ENCODE data around the gene TUBB4B. TPM values are rescaled to one million over a fixed set of nuclear protein-coding genes. Genes with fewer than 3 reads are reported as not detected.
A peak's percentile ranks its signal among the peaks of the same experiment; 100 is the strongest.

The TUBB4B gene
- total and polyA plus RNA-seq, 2 of the 4 experiments (the other 2 are of a cell fraction) = 237 to 529 TPM

- TF ChIP-seq SMC3 (IDR thresholded peaks at IDR 0.05; ENCODE audit: low read depth, low read length) (no peak), FOS (IDR thresholded peaks at IDR 0.05; ENCODE audit: low read depth, low read length) (no peak)
These were observed 14.5 kb downstream of the TUBB4B start (continued) for GRCh38 chr9:137255448-137256114.

- H3K36me3 ChIP-seq (ENCODE audit: control insufficient read depth, insufficient read depth, low read length) = peaks cover 22% of the 10 kb centered on the region
- no peak overlapping the region for H2BK15ac ChIP-seq (ENCODE audit: low read depth, low read length)
- no peak overlapping the region for H3K18ac ChIP-seq (ENCODE audit: low read depth, low read length)
- H4K20me1 ChIP-seq (ENCODE audit: insufficient read depth, low read length) = peaks cover 11% of the 10 kb centered on the region
- H3K27me3 ChIP-seq (ENCODE audit: control insufficient read depth, insufficient read depth, low read length) = no peaks in the 10 kb centered on the region
- no peak overlapping the region; a peak in 1 of 4 replicates for H4K8ac ChIP-seq (ENCODE audit: low read depth in 2 of 2, low read length in 2 of 2)
- no TSS peak for BruUV-seq (replicated peaks)
- H3K4me1 ChIP-seq (ENCODE audit: control insufficient read depth, insufficient read depth, low read length) = peaks cover 11% of the 10 kb centered on the region
- no peak overlapping the region for H2BK20ac ChIP-seq (ENCODE audit: low read depth, low read length)
- H3K27ac ChIP-seq (ENCODE audit: insufficient read depth, low read length) = no peak overlapping the region
- no peak for DNase-seq
- POLR2A ChIA-PET (ENCODE audit: unreplicated experiment) = interaction anchor here (0.5 kb wide), 1 partner anchor 20 kb away, joined by 3 read pairs; no protein-coding TSS in a partner anchor
- H4K5ac ChIP-seq (ENCODE audit: low read depth, low read length) = no peak overlapping the region
- intact Hi-C loops (cut with micrococcal nuclease) = no loop called here
- H2AFZ ChIP-seq (replicated peaks; ENCODE audit: low read length, poor library complexity) = no peak overlapping the region
- no peak overlapping the region for H3K56ac ChIP-seq (ENCODE audit: extremely low read depth, insufficient read depth, low read length)
- CTCF ChIA-PET = no interaction called here
- H3K23ac ChIP-seq (ENCODE audit: low read depth, low read length) = no peak overlapping the region
- WGBS, 2 experiments (ENCODE audit: extremely low coverage in 2 of 2, insufficient read length in 1 of 2) = 96% methylated on average over 9 of the region's 15 CpGs; no CpG with 5 or more reads in 1 of the 2 experiments
- H3K79me1 ChIP-seq (ENCODE audit: low read depth in 1 of 2, low read length in 2 of 2) = peaks cover 15 to 37% of the 10 kb centered on the region in 2 experiments
- H3K9me3 ChIP-seq (ENCODE audit: control insufficient read depth, insufficient read depth, low read length) = no peaks in the 10 kb centered on the region
- no peaks in the 10 kb centered on the region for H3K9me1 ChIP-seq (ENCODE audit: insufficient read depth, low read length)
- peak overlapping the region; percentile 98 for H2AK9ac ChIP-seq (replicated peaks; ENCODE audit: low read depth, low read length, poor library complexity)
- peak overlapping the region; percentile 72; the same call in 1 of the 2 replicates for H2AK5ac ChIP-seq (ENCODE audit: low read depth, low read length)
- no peak overlapping the region for H2BK5ac ChIP-seq (ENCODE audit: low read depth, low read length, poor library complexity, severe bottlenecking)
- no peak overlapping the region for H2BK120ac ChIP-seq (ENCODE audit: low read depth, low read length)
- H3K4me3 ChIP-seq (ENCODE audit: insufficient read depth, low read depth, low read length) = peak overlapping the region; percentile 96
- H3K4ac ChIP-seq (ENCODE audit: low read depth, low read length) = peak overlapping the region; percentile 63; the same call in 1 of the 2 replicates
- in situ Hi-C loops (cut with MboI; ENCODE audit: low sequenced_read_pairs) = no loop called here
- H4K91ac ChIP-seq (ENCODE audit: insufficient read depth, low read depth, low read length) = no peak overlapping the region
- peak overlapping the region; percentile 97 for H3K4me2 ChIP-seq (ENCODE audit: low read depth, low read length)
- dilution Hi-C loops (cut with HindIII; ENCODE audit: low sequenced_read_pairs, unreplicated experiment) = no loop called here
- no peak overlapping the region for H3K14ac ChIP-seq (replicated peaks; ENCODE audit: low read depth, low read length)
- no peak for ATAC-seq (ENCODE audit: low read depth)
- H3K9ac ChIP-seq (ENCODE audit: low read depth, low read length) = peak overlapping the region; percentile 85; the same call in 1 of the 2 replicates
- no peak for TF ChIP-seq MAFK (IDR thresholded peaks at IDR 0.05; ENCODE audit: low read depth, low read length)
- TF ChIP-seq ELK1 (IDR thresholded peaks at IDR 0.05; ENCODE audit: borderline replicate concordance, low read depth, low read length) = no peak
- TF ChIP-seq MAZ (IDR thresholded peaks at IDR 0.05; ENCODE audit: borderline replicate concordance, low read depth, low read length) = no peak
- TF ChIP-seq CTCF (conservative IDR thresholded peaks at IDR 0.05; ENCODE audit: low read depth, low read length) = no peak
- no peak for TF ChIP-seq USF2 (IDR thresholded peaks at IDR 0.05; ENCODE audit: low read depth, low read length)
- no peak for TF ChIP-seq POLR2A (IDR thresholded peaks at IDR 0.05; ENCODE audit: low read depth, low read length)
- no peak for TF ChIP-seq BHLHE40 (IDR thresholded peaks at IDR 0.05; ENCODE audit: low read depth, low read length)
- TF ChIP-seq RCOR1 (IDR thresholded peaks at IDR 0.05; ENCODE audit: insufficient replicate concordance, low read length) = no peak
- no peak for TF ChIP-seq NFE2L2 (IDR thresholded peaks at IDR 0.05; ENCODE audit: low read depth, low read length)
- no peak for TF ChIP-seq RAD21 (IDR thresholded peaks at IDR 0.05; ENCODE audit: low read length)
- TF ChIP-seq RFX5 (IDR thresholded peaks at IDR 0.05; ENCODE audit: low read depth, low read length) = no peak
These were observed 15.3 kb downstream of the TUBB4B start for GRCh38 chr9:137256362-137256761.

All from IMR-90 (cell line).